Fibroblast of upper back skin (primary cell): ENCODE measurements around the gene DNER.
"Not testable (repeated sequence)": the region's sequence is repeated elsewhere in the genome, so short reads cannot be mapped to it uniquely, and the experiment has no call there.

Experiments
- DNase-seq: peaks from one replicate; pipeline ENCODE4 v3.0.0-alpha.2; 2013

Gene DNER

GRCh38 chr2:229714080-229714735, at the start of gene DNER:
Gene DNER (minus strand): TSS chr2:229714555. CDS start chr2:229714423, 132 bp downstream.
- DNase-seq = no peak

DNA sequence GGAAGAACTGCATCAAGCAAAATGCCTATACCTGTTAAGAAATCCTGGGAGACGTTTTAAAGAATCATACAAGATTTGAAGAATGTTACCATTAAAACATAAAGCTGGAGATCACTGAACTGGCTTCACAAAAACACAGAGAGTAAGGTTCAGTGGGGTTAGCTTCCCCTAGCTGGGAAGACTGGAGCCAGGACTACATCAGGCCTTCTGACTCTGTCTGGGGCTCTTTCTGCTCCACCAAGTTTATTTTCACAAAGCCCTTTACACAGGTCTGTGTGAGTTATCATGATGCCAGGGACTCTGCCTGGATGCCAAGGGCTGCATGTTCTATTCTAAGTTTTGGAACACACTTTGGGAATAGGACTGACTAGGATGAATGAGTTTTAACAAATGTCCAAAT, 47.3 kb upstream of the DNER start:
- no peak for DNase-seq

DNA sequence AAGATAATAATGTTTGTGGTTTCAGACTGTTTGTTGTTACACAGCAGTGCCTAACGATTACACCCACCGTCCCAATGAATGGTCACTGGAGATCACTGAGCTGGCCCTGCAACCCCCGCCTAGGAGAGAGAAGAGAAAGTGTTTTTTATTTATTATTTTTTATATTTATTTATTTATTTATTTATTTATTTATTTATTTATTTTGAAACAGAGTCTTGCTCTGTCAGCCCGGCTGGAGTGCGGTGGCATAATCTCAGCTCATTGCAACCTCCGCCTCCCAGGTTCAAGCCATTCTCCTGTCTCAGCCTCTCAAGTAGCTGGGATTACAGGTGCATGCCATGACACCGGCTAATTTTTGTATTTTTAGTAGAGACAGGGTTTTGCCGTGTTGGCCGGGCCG, 43.1 kb upstream of the DNER start:
- not testable (repeated sequence) for DNase-seq

GRCh38 chr2:229752970-229753729, 38.8 kb upstream of the DNER start:
- no peak for DNase-seq

GRCh38 chr2:229749779-229750178, 35.4 kb upstream of the DNER start:
- DNase-seq = no peak

DNA sequence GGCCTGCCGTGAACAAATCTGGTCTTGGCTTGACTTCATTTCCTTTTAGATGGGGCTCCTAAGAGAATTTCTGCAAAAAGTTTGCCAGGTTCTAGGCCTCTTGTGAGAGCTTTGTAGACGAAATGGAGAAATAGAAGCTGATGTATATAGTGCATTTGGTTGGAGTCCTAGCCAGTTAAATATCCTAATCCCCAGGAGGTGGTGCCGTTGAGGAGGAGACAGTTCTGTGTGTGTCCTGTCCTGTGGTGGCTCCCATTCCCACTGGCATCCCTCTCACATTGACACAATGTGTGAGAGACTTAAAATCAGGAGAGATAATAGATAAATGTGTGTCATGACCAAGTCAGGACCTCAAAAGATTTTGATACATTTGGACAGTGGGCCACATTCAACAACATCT, 34.6 kb upstream of the DNER start:
- DNase-seq = no peak

GRCh38 chr2:229742691-229743090, 28.3 kb upstream of the DNER start:
- DNase-seq = not testable (repeated sequence)

DNA sequence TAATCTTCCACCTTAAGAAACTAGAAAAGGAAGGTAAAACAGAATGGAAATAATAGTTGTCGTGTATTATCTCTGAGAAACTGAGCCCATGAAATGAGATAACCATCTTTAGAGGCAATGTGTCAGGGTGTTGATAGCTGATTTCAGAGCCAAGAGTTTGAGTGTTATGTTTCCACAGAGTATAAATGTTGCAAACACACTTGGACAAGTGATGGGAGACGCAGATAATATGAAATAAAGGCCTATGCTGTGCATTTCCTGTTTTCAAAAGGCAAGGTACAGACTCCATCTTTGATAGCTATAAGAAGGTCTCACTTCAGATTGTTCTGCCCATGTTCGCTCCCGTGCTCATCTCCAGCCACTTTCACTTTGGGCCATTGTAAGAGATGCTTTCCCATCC, 25.9 kb upstream of the DNER start:
- no peak for DNase-seq

DNA sequence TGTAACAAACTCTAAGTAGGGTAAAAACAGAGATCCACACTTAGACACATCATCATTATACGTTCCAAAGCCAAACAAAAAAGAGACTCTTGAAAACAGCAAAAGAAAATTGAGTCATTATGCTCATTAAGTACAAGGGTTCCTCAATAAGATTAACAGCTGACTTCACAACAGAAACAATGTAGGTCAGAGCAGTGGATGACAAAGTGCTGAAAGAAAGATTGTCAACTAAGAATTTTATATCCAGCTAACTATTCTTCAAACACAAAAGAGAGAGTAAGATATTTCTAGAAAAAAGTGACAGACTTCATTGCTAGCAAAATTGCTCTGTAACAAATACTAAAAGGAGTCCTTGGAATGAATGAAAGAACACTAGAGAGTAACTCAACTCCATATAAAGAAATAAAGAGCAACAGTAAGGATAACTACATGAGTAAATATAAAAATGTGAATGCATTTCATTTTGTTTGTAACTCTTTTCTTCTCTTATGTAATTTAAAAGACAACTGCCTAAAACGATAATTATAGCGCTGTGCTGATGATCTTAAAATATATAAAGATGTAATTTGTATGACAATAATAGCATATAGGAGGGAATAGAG, 23.8 kb upstream of the DNER start:
- DNase-seq = no peak

DNA sequence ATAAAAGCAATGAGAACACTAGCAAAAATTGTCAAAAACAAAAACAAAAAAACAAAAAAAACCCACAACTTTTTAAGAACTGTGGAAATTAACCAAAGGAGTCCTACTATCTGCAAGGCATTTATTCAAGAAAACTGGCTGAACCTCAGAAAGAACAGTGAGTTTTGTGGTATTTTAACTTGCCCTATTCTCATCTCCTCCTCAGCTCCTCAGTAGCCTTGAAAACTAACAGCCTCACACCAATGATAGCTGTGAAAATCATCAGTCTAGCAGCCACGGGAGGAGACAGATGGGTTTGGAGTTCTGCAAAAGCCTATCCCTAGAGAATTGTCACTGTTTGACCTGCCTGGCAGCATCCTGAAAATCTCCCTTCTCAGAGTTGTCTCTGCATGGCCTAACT, 20.1 kb upstream of the DNER start:
- DNase-seq = no peak

GRCh38 chr2:229733611-229734245, 19.4 kb upstream of the DNER start:
- DNase-seq = no peak

DNA sequence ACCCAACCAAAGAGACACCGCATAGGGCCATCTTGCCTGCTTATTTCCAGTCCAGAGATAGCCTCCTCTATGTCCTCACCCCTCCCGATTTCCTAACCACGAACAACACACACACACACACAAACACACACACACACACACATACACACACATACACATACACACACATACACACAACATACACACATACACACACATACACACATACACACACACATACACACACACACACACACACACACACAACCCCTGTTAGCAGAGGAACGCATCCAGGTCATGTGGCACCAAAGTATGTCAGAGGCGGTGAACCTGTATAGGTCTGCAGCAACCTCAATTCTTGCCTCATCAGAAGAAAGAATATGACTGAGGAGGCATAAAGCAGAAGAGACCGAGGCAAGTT, 18.5 kb upstream of the DNER start:
- DNase-seq = no peak

DNA sequence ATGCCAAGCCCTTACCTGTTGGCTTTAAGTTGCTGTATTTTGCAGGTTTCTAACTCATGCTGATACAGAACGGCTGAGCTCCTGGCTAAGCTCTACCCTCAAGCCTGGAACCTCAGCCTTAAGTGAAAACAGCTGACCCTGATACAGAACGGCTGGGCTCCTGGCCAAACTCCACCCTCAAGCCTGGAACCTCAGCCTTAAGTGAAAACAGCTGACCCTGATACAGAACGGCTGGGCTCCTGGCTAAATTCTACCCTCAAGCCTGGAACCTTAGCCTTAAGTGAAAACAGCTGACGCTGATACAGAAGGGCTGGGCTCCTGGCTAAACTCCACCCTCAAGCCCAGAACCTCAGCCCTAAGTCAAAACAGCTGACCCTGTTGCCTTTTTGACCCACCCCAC, 17.6 kb upstream of the DNER start:
- peak; percentile 22 for DNase-seq

GRCh38 chr2:229731363-229731762, 17.0 kb upstream of the DNER start:
- no peak for DNase-seq

GRCh38 chr2:229728370-229728769, 14.0 kb upstream of the DNER start:
- DNase-seq = no peak

DNA sequence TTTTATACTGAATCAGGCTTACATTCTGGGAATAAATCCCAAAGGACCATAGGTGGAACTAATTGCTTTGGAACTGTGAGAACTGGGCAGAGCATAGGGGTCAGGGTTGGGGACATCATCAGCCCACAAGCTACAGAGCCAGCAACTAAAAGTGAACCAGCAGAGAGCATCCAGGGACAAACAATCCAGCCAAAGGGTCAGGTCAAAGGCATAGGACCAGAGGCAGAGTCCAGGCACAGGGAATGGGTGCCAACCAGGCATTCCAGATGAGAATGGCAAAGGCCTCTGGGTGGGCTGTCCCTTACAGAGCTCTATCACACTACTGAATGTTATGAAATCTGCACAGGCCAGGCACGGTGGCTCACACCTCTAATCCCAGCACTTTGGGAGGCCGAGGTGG, 12.3 kb upstream of the DNER start:
- no peak for DNase-seq

- peak; percentile 25 for DNase-seq
Observed at GRCh38 chr2:229725716-229726574, 11.6 kb upstream of the DNER start.

DNA sequence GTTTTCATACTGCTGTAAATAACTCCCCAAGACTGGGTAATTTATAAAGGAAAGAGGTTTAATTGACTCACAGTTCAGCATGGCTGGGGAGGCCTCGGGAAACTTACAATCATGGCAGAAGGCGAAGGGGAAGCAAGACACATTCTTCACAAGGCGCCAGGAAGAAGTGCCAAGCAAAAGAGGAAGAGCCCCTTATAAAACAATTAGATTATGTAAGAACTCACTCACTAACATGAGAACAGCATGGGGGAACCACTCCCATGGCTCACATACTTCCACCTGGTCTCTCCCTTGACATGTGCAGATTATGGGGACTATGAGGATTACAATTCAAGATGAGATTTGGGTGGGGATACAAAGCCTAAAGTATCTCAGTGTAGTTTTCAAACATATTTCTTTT, 8.8 kb upstream of the DNER start:
- not testable (repeated sequence) for DNase-seq

- DNase-seq = no peak
Observed at GRCh38 chr2:229719926-229720647, 5.7 kb upstream of the DNER start.

- DNase-seq = no peak
Observed at GRCh38 chr2:229718057-229718456, 3.7 kb upstream of the DNER start.

DNA sequence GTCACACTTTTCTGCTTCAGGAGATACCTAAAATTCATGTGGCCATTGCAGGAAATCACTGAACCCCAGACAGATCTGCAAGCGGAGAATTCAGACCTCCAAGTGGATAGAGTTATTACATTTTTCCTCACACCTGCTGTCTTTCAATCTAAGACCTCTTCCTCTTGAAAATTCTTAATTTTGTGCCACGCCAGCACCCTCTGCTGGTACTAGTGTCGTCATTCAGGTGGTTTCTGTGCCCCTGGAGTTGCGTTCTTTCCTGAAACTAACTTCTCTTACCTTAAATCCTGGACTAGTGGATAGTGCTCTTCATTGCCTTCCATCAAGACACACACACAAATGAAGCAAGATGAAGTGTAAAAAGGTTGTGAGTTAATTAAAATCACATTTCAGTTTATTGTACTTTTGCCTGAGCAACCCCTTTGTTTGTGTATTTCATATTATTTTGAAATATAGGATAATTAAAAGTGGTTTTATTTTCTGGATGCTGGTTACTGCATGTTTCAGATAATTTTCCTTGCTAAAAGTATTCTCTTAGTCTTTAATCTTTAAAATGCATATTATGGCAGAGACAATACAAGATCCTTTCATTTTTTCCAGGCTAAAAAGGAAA, 1.6 kb upstream of the DNER start:
- DNase-seq = no peak
